Urinary bladder (tissue), 4 donors: ENCODE results near the gene VGLL4. TPM values are rescaled to one million over a fixed set of nuclear protein-coding genes. Genes with fewer than 3 reads are reported as not detected.
"Not testable (repeated sequence)": the region's sequence is repeated elsewhere in the genome, so short reads cannot be mapped to it uniquely, and the experiment has no call there.

Source experiments
- DNase-seq: peaks from one replicate; pipeline ENCODE4 v3.0.0-alpha.2; 2015; ENCODE audit errors: extremely low spot score
- H3K27ac ChIP-seq: one replicate; pipeline ENCODE4 v1.5.1; 2013; ENCODE audit warnings: low read depth, mild to moderate bottlenecking, moderate library complexity
- H3K36me3 ChIP-seq: one replicate; pipeline ENCODE4 v1.6.1; 2013; ENCODE audit warnings: mild to moderate bottlenecking, moderate library complexity; ENCODE audit not compliant: insufficient read depth
- H3K4me1 ChIP-seq: one replicate; pipeline ENCODE4 v1.6.1; 2013; ENCODE audit warnings: mild to moderate bottlenecking, moderate library complexity; ENCODE audit not compliant: insufficient read depth
- H3K4me3 ChIP-seq: one replicate; pipeline ENCODE4 v1.5.1; 2013; ENCODE audit warnings: low read depth, low read length
- WGBS: extraction: QIAGEN DNeasy Blood & Tissue Kit; methylation state at CpG from one replicate; pipeline ENCODE4 v1.1.7; 2013; 5-methylcytosine and 5-hydroxymethylcytosine counted together
- polyA plus RNA-seq: library from polyadenylated mRNA; stranded (reverse); fragments of 200-250 nt; gene quantifications from one replicate; pipeline ENCODE4 v1.2.3, GENCODE V29; 2013
- total RNA-seq: library from RNA; depleted of rRNA; stranded (reverse); fragments of >200 nt; gene quantifications from one replicate; pipeline ENCODE4 v1.2.3, GENCODE V29; 2014
- donor health status: healthy with polysubstance abuse.
- donor health status: healthy.

Gene VGLL4
- total and polyA plus RNA-seq, 2 donors, result 42.3 to 77.1 TPM

DNA sequence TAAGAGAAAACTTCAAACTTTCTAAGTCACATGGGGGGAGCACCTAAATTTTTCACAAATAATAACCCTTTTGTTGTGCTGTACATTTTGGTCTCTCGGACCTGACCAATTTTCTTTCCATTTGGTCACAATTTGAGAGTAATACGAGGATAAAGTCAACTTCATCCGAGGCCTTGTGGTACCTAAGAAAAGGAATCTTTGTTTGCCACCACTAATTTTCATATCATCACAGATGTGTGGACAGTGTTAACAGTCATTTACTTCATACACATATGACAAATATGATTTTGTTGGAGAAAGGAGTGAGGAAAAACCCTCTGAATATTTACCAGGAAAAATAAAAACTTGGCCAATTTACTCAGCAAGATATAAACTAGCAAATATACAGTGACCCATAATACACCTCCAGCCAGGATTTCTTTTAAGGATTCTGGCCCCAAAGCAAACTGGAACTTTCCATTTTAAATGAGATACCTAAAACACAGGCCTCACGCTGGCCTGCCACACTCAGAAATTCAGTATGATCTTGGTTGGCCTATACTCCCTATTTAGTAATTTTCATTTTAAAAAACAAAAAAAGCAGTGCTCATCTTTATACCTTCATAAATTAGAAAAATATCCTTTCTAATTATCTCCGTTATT lies 40.7 kb downstream of the VGLL4 start:
- Histone ChIP-seq H3K27ac (no peak overlapping the region), H3K4me3 (no peak overlapping the region), H3K36me3 (no peaks in the 10 kb centered on the region), H3K4me1 (no peaks in the 10 kb centered on the region)
- WGBS, result 81% methylated on average over 5 of the region's 5 CpGs
- no peak for DNase-seq

DNA sequence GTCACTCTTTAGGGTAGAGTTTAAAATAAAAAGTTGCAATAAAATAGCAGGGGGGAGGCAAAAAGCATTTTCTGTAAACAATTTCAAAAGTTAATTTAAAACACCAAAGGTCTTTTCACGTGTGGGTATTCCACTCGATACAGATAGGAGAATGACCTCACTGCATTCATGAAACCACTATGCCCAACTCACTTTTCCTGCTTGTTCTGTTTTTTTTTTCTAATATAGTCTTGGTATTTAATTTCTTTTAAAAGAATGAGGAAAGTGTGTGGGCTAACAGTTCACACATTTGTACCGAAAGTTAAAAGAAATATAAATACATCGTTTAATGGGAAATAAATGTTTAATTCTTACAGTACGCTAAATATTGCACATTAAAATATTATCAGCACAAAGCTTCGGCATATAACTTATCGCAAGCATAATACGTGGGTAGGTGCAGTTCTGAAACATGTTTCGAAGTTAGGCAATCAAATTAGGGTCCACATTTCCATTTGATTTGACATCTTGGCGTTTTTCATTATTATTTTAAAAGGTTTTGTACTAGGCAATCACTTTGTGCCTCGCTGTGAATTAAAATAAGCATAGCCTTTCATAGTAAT lies 41.4 kb downstream of the VGLL4 start:
- no peak overlapping the region for H3K4me3 ChIP-seq
- H3K36me3 ChIP-seq, result no peaks in the 10 kb centered on the region
- 72% methylated on average over 11 of the region's 11 CpGs for WGBS
- DNase-seq, result no peak
- no peak overlapping the region for H3K27ac ChIP-seq
- H3K4me1 ChIP-seq, result no peaks in the 10 kb centered on the region

DNA sequence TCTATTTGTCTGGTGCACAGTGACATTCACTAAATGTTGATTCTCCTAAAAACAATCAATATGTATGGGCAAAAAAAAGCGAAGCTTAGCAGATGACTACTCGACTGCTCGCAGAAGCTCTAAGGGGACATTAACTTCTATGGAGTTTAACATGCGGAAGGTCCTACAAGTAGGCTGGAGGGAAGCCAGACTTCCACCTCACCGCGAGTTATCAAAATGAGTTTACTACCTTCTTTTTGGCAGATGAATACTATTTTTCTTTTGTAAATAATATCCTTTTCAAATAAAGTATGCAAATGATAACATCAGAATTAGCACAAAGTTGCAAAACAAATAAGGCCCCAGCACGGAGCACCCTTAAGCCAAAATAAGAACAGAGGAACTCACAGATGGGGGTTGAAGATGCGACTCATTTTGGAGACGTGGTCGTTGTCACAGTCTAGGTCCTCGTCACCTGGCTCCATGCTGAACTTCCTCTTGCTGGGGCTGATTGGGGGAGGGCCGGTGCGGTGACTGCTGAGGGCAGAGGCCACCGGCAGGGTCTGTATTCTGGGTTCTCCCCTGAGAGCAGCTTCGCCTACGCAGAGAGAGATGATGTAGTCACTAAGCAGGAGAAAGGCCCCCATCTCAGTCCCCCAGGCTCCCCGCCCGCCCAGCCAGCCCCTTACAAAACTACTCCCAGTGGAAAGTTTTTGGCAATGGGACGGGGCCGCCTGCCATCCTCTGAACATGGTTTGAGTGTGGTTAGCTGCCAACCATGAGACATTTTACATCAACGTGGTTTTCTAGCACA lies 42.1 kb downstream of the VGLL4 start:
- no peak overlapping the region for H3K4me3 ChIP-seq
- no peaks in the 10 kb centered on the region for H3K4me1 ChIP-seq
- no peaks in the 10 kb centered on the region for H3K36me3 ChIP-seq
- DNase-seq, result no peak
- WGBS, result 48% methylated on average over 21 of the region's 21 CpGs
- no peak overlapping the region for H3K27ac ChIP-seq

DNA sequence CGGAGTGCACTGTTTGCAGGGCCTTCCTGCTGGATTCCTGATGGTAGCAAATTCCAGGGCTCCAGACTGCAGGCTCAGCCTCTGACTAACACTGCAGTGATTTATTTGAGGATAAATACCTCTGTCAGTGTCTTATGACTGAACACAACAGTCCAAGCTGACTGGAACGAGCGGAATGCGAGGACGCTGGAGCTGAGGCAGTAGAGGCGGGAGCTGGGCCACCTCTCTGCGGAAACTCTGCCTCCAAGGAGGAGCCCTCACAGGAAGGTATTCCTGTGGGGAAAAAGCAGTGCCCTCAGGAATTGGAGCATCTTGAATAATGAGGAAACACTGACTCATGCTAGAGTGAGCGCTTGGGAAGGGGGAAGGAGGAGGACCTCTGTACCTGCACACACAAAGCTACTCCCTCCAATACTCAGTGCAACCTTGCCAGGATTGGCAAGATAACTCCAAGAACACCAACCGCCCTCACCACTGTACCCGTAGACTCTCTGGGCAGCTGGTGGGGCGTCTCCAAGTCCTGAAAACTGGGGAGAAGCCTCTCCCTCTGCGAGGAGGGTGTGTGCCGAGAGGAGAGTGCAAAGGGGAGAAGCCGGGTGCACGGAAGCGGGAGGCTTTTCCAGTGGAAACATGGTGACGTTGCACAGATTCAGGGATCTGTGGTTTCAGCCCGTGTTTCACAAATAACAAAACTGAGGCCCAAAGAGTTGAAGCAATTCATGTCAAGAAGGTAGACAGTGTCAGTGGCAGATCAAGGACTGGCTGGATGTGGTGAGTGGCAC lies 43.0 kb downstream of the VGLL4 start:
- DNase-seq, result no peak
- Histone ChIP-seq H3K27ac (peak overlapping the region; percentile 40), H3K4me3 (no peak overlapping the region), H3K36me3 (no peaks in the 10 kb centered on the region), H3K4me1 (no peaks in the 10 kb centered on the region)
- WGBS, result 37% methylated on average over 18 of the region's 18 CpGs

DNA sequence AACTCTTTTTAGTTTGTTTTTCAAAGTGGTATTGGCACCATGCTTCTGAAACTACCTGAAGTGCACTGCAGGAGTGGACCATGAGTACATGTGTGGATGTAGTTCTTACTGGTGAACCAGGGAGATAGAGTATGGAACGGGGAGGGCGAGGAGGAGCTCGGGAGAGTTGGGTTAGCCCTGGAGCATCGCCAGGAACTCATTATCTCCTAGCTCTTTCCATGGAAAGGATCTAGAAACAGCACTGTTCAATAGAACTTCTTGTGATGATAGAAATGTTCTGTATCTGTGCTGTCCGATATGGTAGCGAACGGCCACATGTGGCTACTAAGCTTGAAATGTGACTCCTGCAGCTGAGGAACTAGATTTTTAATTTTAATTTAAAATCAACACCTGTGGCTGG lies 47.3 kb downstream of the VGLL4 start:
- H3K36me3 ChIP-seq, result no peaks in the 10 kb centered on the region
- WGBS, result 60% methylated on average over 7 of the region's 7 CpGs
- peaks cover 2% of the 10 kb centered on the region for H3K4me1 ChIP-seq
- no peak overlapping the region for H3K4me3 ChIP-seq
- DNase-seq, result no peak
- no peak overlapping the region for H3K27ac ChIP-seq

DNA sequence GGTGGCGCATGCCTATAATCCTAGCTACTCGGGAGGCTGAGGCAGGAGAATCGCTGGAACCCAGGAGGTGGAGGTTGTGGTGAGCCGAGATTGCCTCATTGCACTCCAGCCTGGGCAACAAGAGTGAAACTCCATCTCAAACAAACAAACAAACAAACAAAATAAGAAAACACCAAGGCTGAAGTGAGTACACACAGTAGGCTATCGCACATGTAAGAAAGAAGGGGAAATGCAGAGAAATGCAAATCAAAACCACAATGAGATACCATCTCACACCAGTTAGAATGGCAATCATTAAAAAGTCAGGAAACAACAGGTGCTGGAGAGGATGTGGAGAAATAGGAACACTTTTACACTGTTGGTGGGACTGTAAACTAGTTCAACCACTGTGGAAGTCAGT lies 48.7 kb downstream of the VGLL4 start:
- DNase-seq, H3K4me1 ChIP-seq, H3K4me3 ChIP-seq, H3K36me3 ChIP-seq, H3K27ac ChIP-seq: not testable (repeated sequence)
- WGBS, result 98% methylated on average over 5 of the region's 5 CpGs

DNA sequence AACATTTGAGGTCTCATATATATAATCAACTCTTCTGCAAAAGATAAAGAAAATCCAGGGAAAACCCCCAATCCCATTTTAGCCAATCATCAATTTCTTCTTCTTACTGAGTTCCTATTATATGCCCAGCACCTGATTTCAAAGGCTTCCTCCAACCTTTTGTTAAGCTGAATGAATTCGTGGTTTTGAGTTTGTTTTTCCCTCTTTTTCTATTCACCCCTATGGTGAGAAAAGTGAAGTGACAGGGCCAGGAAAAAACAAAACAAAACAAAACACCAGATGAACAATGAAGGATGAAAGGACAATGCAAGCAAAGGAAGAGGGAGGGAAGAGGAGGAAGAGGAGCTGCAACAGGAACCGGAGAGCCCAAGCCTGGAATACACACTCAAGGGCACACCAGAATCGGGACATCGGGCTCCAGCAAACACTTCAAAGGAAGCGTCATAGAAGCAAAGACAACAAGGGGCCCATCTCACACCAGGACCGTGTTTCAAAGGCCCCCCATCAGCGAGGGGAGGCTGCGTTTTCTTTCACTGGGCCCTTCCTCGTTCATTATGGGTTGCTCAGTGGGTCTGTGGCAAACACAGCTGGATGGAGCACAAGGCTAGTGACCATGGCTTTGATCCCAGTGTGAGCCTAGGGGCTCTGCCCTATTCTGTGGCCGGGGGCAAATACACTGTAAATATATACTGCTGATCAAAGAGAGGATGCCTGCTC lies 50.2 kb downstream of the VGLL4 start:
- Histone ChIP-seq H3K27ac (no peak overlapping the region), H3K36me3 (no peaks in the 10 kb centered on the region), H3K4me3 (no peak overlapping the region), H3K4me1 (peaks cover 2% of the 10 kb centered on the region)
- 76% methylated on average over 10 of the region's 10 CpGs for WGBS
- DNase-seq, result no peak

DNA sequence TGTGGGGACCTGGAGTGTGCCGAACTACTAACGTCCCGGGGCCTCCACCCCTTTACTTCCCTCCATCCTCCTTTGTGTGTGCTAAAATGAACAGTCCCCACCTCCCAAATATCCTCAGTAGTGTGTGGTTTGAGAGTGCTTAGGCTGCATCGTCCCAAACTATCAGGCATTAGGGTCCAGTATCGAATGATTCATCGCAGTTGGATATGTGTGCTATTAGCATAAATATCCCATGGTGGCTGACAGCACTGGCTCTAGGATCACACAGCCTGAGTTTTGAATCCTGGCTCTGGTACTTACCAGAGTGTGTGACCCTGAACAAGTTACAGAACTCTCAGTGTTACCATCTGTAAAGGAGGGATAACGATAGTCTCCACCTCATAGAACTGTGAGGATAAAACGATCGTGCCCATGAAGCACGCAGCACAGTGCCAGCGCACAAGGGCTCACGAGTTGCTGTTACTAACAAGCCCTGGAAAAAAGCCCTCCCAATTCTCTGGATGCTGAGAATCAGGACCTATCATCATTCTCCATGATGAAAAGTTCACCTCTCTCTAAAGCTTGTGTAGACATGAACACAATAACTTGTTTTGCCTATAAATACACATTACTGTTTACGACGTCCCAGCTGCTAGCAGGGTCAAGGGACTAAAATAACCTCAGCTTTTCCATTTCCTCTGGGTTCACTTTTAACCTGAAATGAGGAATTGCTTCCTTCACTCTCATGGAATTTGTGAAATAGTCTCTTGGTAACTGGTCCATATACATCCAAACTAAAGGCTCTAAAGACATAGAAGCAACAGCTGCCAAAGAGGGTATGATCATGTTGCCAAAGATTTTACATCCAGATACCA lies 51.0 kb downstream of the VGLL4 start:
- WGBS, result 31% methylated on average over 14 of the region's 14 CpGs
- Histone ChIP-seq H3K27ac (peak overlapping the region; percentile 65), H3K4me3 (no peak overlapping the region), H3K4me1 (peaks cover 2% of the 10 kb centered on the region), H3K36me3 (no peaks in the 10 kb centered on the region)
- DNase-seq, result no peak

DNA sequence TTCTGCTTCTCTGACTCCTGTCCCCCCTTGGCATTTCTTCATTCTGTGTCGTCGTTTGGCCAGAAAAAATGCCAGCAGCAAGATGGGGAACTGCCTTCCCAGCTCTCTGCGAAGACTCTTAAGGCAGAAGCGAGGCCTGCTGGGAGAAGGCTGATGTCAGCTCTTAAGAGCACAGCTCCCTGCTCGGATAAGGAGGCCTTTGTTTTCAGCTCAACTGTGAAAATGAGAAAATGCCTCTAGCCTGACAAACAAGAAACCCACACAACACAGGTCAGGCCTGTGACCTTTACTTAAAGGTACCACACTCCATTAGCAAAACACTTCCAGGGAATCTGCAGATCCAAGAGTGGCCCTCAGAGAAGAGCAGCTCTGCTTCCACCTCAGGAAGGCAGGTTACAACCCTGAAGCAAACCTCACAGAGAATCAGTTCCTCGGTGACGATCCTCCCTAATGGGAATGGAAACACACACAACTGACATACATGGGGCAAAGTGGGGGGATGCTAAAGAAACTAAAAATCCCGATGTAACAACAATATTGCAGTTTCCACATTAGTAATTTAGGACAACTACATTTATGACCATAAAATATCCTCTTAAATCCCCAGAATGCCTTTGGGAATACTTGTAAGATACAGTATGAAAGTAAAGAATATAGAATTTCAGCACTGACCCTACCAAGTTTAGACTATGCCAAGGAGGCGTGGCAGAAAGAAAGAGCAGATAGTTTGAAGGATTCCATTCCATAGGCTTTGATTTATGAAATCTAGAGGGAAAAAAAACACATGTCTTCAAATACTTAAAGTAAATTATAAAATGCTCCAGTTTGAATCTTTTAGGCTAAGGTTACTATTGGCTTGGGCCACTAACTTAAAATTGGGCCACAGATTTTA lies 52.1 kb downstream of the VGLL4 start:
- Histone ChIP-seq H3K4me1 (peaks cover 2% of the 10 kb centered on the region), H3K4me3 (no peak overlapping the region), H3K27ac (peak overlapping the region; percentile 65), H3K36me3 (no peaks in the 10 kb centered on the region)
- no peak for DNase-seq
- WGBS, result 23% methylated on average over 9 of the region's 9 CpGs

DNA sequence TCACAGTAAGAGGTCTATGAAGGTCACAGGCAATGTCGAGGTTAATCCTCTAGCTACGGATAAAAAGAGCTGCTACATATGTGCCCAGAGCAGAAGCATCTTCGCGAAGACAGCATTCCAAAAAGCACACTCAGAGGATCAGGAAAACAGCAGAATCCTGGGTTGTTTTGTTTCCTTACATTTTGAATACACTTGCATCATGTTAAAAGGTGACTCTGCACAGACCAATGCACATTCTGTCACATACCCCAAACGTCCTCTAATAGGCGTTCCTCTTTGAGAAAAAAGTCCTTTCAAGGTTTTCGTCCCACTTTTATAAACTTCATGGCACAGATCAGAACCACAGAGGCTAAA lies 52.7 kb downstream of the VGLL4 start:
- 33% methylated on average over 7 of the region's 7 CpGs for WGBS
- no peak overlapping the region for H3K4me3 ChIP-seq
- DNase-seq, result no peak
- H3K4me1 ChIP-seq, result peaks cover 2% of the 10 kb centered on the region
- no peak overlapping the region for H3K27ac ChIP-seq
- no peaks in the 10 kb centered on the region for H3K36me3 ChIP-seq

DNA sequence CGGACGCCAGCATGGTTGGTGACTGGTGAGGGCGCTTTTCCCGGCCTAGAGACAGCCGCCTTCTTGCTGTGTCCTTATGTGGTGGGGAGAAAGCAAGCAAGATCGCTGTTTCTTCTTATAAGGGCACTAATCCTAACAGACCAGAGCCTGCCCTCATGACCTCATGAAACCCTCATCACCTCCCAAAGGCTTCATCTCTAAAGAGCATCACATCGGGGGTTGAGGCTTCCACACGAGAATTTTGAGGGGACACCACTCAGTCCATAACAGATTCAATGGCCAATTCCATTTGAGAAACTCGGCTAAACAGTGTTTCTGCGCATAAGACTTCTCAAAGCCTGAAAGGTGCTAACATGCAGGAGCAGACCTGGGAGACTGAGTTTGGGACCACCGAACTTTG lies 54.0 kb downstream of the VGLL4 start:
- peaks cover 2% of the 10 kb centered on the region for H3K4me1 ChIP-seq
- no peak for DNase-seq
- 75% methylated on average over 11 of the region's 11 CpGs for WGBS
- no peak overlapping the region for H3K4me3 ChIP-seq
- no peak overlapping the region for H3K27ac ChIP-seq
- no peaks in the 10 kb centered on the region for H3K36me3 ChIP-seq

DNA sequence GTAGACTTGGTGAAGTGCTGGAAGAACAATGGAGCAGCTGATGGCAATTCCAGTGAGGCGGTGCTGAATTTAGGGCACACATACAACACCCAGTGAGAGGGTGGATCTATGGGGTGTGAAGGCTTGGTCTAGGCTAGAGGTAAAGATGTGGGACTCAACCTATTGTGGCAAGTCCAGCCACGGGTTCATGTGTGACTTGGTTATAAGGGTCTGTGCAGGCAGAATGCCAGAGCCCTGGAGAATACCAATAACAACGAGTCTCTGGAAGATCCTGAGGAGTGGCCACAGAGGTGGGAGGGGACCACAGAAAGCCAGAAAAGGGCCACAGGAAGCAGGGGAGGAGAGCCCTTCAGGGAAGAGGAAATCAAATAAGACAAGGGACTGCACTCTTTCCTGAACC lies 55.0 kb downstream of the VGLL4 start:
- no peak for DNase-seq
- Histone ChIP-seq H3K4me3 (no peak overlapping the region), H3K4me1 (peaks cover 2% of the 10 kb centered on the region), H3K27ac (no peak overlapping the region), H3K36me3 (no peaks in the 10 kb centered on the region)
- WGBS, result 58% methylated on average over 3 of the region's 3 CpGs
